DND-41 (cell line): ENCODE data around the gene A4GNT.
"Not testable (repeated sequence)": the region's sequence is repeated elsewhere in the genome, so short reads cannot be mapped to it uniquely, and the experiment has no call there.

Experiments used
- ATAC-seq: fragments of 200-7000 bp; cut with Tn5 transposase; 3 replicates; pipeline ENCODE4 v1.9.1; 2021; ENCODE audit warnings: low read depth; ENCODE audit not compliant: insufficient read depth
- DNase-seq: peaks from one replicate; pipeline ENCODE4 v3.0.0-alpha.2; 2020
- H2AFZ ChIP-seq: 2 replicates; pipeline ENCODE4 v1.6.0; 2012; ENCODE audit warnings: low read depth, low read length
- H3K27ac ChIP-seq: 2 replicates; pipeline ENCODE4 v1.5.1; 2012; ENCODE audit warnings: low read length, inconsistent platforms
- H3K27me3 ChIP-seq: fragments of 200-600 bp; sonication (generic); 2 replicates; pipeline ENCODE4 v1.6.0; 2012; ENCODE audit warnings: low read length, mild to moderate bottlenecking, inconsistent platforms; ENCODE audit not compliant: insufficient read depth, poor library complexity
- H3K36me3 ChIP-seq: 2 replicates; pipeline ENCODE4 v1.5.1; 2012; ENCODE audit warnings: low read length, inconsistent platforms; ENCODE audit not compliant: insufficient read depth
- H3K4me1 ChIP-seq: 2 replicates; pipeline ENCODE4 v1.5.1; 2012; ENCODE audit warnings: mild to moderate bottlenecking, low read length; ENCODE audit not compliant: insufficient read depth
- H3K4me2 ChIP-seq: 2 replicates; pipeline ENCODE4 v1.6.0; 2012; ENCODE audit warnings: mild to moderate bottlenecking, moderate library complexity, low read length, inconsistent platforms; ENCODE audit not compliant: insufficient read depth
- H3K4me3 ChIP-seq, 2 experiments: fragments of 200-600 bp in 1 of 2; shearing (Covaris generic) in 1 of 2; 2 replicates each; pipeline ENCODE4 v1.5.1; 2012 to 2016; ENCODE audit warnings: inconsistent platforms in 2 of 2, low read length in 2 of 2, mild to moderate bottlenecking in 2 of 2, low read depth in 1 of 2, moderate library complexity in 1 of 2
- H3K79me2 ChIP-seq: 2 replicates; pipeline ENCODE4 v1.6.0; 2012; ENCODE audit warnings: low read length, inconsistent platforms; ENCODE audit not compliant: insufficient read depth
- H3K9ac ChIP-seq: 2 replicates; pipeline ENCODE4 v1.6.0; 2012; ENCODE audit warnings: low read depth, mild to moderate bottlenecking, inconsistent platforms, low read length, moderate library complexity
- H3K9me3 ChIP-seq: 2 replicates; pipeline ENCODE4 v1.5.1; 2012; ENCODE audit warnings: low read length, moderate library complexity, mild to moderate bottlenecking, inconsistent platforms; ENCODE audit not compliant: insufficient read depth, severe bottlenecking
- H4K20me1 ChIP-seq: 2 replicates; pipeline ENCODE4 v1.6.0; 2012; ENCODE audit warnings: low read length; ENCODE audit not compliant: insufficient read depth
- EZH2 ChIP-seq: IDR thresholded peaks from 3 replicates; pipeline ENCODE4 v1.6.1; 2012; ENCODE audit warnings: borderline replicate concordance, low read depth, mild to moderate bottlenecking, moderate library complexity, low read length, inconsistent platforms; ENCODE audit not compliant: severe bottlenecking
- TF ChIP-seq, protein P1 (sequence below): IDR thresholded peaks from 2 replicates; pipeline ENCODE4 v1.5.1; 2012; ENCODE audit warnings: borderline replicate concordance, low read length, moderate library complexity, mild to moderate bottlenecking; ENCODE audit not compliant: poor library complexity, severe bottlenecking; ENCODE audit errors: extremely low read depth

Gene A4GNT

DNA sequence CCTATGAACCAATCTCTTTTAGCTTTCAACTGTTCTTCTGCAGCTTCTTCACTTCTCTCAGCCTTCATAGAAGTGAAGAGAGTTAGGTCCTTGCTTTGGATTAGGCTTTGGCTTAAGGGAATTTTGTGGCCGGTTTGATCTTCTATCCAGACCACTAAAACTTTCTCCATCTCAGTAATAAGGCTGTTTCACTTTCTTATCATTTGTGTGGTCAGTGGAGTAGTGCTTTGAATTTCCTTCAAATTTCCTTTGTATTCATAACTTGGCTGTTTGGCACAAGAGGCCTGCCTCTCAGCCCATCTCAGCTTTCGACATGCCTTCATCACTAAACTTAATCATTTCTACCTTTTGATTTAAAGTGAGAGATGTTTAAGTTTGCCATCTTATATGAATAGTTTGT lies 38.5 kb downstream of the A4GNT start:
- H3K4me2 ChIP-seq = no peak overlapping the region
- no peak overlapping the region for H3K4me3 ChIP-seq
- ATAC-seq = no peak
- H3K9me3 ChIP-seq = no peaks in the 10 kb centered on the region
- no peak overlapping the region for H3K9ac ChIP-seq
- TF ChIP-seq, protein P1, sequence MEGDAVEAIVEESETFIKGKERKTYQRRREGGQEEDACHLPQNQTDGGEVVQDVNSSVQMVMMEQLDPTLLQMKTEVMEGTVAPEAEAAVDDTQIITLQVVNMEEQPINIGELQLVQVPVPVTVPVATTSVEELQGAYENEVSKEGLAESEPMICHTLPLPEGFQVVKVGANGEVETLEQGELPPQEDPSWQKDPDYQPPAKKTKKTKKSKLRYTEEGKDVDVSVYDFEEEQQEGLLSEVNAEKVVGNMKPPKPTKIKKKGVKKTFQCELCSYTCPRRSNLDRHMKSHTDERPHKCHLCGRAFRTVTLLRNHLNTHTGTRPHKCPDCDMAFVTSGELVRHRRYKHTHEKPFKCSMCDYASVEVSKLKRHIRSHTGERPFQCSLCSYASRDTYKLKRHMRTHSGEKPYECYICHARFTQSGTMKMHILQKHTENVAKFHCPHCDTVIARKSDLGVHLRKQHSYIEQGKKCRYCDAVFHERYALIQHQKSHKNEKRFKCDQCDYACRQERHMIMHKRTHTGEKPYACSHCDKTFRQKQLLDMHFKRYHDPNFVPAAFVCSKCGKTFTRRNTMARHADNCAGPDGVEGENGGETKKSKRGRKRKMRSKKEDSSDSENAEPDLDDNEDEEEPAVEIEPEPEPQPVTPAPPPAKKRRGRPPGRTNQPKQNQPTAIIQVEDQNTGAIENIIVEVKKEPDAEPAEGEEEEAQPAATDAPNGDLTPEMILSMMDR = no peak
- no peak for TF ChIP-seq EZH2
- no peaks in the 10 kb centered on the region for H3K79me2 ChIP-seq
- H3K27ac ChIP-seq = no peak overlapping the region
- no peak for DNase-seq
- no peak overlapping the region for H2AFZ ChIP-seq
- H4K20me1 ChIP-seq = no peaks in the 10 kb centered on the region
- H3K4me1 ChIP-seq = no peaks in the 10 kb centered on the region
- no peaks in the 10 kb centered on the region for H3K36me3 ChIP-seq
- peaks cover 17% of the 10 kb centered on the region for H3K27me3 ChIP-seq

DNA sequence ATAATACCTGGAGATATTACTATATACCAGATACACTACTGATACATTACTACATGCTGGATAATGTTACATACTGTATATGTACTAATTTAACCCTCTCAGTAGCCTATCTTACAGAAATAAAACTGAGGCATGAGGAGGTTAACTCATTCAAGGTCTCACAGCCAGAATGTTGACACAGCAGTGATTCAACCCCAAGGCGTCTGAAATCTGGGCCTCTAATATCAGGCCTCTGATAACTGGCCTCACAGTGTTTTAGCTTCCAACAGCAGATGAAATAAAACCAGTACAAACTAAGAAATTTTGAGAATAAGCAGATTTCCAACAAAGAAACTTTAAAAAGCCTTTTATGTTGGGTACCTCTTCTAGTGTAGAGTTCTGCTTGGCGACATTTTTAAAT lies 40.2 kb downstream of the A4GNT start:
- no peak for ATAC-seq
- no peak overlapping the region for H3K9ac ChIP-seq
- H3K9me3 ChIP-seq = no peaks in the 10 kb centered on the region
- no peak for DNase-seq
- no peaks in the 10 kb centered on the region for H4K20me1 ChIP-seq
- H3K27ac ChIP-seq = no peak overlapping the region
- peaks cover 19% of the 10 kb centered on the region for H3K27me3 ChIP-seq
- H3K4me1 ChIP-seq = no peaks in the 10 kb centered on the region
- no peak overlapping the region for H3K4me2 ChIP-seq
- H3K36me3 ChIP-seq = no peaks in the 10 kb centered on the region
- TF ChIP-seq EZH2 = no peak
- TF ChIP-seq, protein P1 = no peak
- H2AFZ ChIP-seq = no peak overlapping the region
- no peak overlapping the region for H3K4me3 ChIP-seq
- H3K79me2 ChIP-seq = no peaks in the 10 kb centered on the region

DNA sequence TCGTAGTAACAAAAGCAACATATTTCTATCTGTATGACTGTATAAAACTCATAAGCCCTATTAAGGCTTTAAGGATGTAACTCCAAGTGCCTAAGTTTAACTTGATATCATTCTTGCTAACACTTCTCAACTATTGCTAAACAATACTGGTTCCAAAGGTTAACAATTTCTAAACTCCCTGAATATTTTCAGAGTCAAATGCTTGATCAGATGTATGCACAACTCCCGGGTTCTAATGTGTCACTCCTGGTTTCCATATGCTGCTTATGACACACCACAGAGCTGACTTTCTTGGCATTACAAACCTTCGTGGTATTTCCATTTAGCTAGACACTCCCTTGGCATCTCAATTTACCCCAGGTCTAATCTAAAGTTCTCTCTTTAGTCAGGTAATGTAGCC lies 43.1 kb downstream of the A4GNT start:
- TF ChIP-seq EZH2 = no peak
- TF ChIP-seq, protein P1 = no peak
- no peaks in the 10 kb centered on the region for H3K79me2 ChIP-seq
- ATAC-seq (no peak), DNase-seq (no peak)
- no peak overlapping the region for H3K9ac ChIP-seq
- H4K20me1 ChIP-seq = no peaks in the 10 kb centered on the region
- no peaks in the 10 kb centered on the region for H3K9me3 ChIP-seq
- H2AFZ ChIP-seq = no peak overlapping the region
- no peak overlapping the region for H3K4me3 ChIP-seq
- H3K36me3 ChIP-seq = no peaks in the 10 kb centered on the region
- H3K27ac ChIP-seq = no peak overlapping the region
- peaks cover under 1% of the 10 kb centered on the region; the same call in 1 of the 2 replicates for H3K4me1 ChIP-seq
- H3K27me3 ChIP-seq = peaks cover 13% of the 10 kb centered on the region
- H3K4me2 ChIP-seq = no peak overlapping the region

DNA sequence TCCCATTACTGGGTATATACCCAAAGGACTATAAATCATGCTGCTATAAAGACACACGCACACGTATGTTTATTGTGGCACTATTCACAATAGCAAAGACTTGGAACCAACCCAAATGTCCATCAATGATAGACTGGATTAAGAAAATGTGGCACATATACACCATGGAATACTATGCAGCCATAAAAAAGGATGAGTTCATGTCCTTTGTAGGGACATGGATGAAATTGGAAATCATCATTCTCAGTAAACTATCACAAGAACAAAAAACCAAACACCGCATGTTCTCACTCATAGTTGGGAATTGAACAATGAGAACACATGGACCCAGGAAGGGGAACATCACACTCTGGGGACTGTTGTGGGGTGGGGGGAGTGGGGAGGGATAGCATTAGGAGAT lies 46.4 kb downstream of the A4GNT start:
- H3K9me3 ChIP-seq, H3K4me2 ChIP-seq, H2AFZ ChIP-seq, H3K27ac ChIP-seq, H4K20me1 ChIP-seq, H3K36me3 ChIP-seq, H3K4me3 ChIP-seq, H3K9ac ChIP-seq, DNase-seq, H3K79me2 ChIP-seq, ATAC-seq: not testable (repeated sequence)
- Histone ChIP-seq H3K4me1 (peaks cover 24% of the 10 kb centered on the region), H3K27me3 (peaks cover 16% of the 10 kb centered on the region)
